Measurements from ENCODE around the gene PTMA.

PTMA gene

DNA sequence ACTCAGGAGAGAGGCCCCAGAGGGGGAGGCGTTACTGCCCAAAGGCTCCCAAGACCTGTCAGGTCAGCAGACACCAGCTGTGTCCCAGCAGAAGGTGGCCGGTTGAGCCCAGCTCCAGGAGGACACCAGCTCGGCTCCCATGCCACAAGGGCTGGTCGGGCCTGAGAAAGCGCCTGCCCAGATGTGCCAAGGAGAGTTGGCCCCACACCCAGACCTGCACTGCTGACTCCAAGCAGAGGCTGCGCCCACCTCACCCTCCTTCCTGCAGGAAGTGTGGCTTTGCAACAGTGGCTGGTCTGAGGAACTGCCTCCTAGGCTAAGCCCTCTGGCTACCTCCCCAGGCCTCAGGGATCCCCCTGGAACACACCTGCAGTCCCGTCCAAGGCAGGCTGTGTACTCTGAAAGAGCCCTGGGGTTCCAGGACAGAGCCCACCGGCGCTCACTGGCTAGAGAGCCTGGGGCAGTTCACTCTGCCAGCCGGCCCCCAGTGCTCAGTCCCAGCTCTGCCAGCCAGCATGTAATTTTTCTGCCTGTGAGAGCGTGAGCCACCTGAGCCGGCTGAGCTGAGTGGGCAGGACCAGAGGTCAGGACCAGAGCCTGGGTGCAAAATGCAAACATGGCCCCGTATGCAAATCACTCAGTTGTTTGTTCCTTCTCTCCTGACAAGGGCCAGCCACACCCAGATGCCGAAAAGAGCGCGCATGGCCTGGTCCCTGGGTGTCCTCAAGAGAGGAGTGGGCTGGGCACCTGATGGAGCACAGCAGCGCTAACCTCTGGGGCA, 36.9 kb upstream of the PTMA start:
- no peak for DNase-seq (ENCODE audit: extremely low read depth, low read depth)
- TF ChIP-seq, protein P1, sequence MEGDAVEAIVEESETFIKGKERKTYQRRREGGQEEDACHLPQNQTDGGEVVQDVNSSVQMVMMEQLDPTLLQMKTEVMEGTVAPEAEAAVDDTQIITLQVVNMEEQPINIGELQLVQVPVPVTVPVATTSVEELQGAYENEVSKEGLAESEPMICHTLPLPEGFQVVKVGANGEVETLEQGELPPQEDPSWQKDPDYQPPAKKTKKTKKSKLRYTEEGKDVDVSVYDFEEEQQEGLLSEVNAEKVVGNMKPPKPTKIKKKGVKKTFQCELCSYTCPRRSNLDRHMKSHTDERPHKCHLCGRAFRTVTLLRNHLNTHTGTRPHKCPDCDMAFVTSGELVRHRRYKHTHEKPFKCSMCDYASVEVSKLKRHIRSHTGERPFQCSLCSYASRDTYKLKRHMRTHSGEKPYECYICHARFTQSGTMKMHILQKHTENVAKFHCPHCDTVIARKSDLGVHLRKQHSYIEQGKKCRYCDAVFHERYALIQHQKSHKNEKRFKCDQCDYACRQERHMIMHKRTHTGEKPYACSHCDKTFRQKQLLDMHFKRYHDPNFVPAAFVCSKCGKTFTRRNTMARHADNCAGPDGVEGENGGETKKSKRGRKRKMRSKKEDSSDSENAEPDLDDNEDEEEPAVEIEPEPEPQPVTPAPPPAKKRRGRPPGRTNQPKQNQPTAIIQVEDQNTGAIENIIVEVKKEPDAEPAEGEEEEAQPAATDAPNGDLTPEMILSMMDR (IDR thresholded peaks at IDR 0.05; ENCODE audit: low read depth, low read length) = no peak

DNA sequence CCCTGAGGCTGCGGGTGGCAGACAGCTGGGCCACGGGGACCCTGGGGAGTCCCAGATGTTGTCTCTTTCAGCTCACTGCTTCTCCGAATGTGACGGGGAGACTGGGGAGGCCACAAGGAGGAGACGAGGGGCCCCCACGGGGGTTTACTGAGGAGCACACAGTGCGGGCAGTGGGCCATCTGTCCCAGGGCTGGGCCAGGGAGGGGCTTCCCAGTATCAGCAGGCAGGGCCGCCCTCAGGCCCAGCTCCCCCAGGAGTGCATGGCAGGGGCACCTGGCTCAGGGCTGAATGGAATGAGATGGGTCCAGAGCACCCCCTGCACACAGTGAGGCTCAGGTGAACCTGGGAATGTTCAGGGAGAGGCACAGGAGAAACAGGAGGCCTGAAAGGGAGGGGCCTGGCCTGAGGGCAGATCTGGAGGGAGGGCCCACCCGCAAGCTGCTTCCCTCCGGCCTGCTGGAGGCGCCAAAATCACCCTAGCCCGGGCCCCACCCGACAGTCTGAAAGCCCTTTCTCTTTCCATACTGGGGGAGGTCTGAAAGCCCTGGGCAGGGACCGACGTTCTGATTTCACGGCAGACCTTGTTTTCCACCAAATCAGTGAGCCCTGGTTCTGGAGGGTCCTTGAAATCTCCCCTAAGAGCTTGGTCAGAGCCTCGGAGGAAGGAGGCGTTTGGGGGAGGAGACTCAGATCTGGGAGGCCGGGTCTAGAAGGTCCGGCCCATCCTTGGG, 35.5 kb upstream of the PTMA start:
- TF ChIP-seq, protein P1 (IDR thresholded peaks at IDR 0.05; ENCODE audit: low read depth, low read length) = peak; percentile 20
- DNase-seq (ENCODE audit: extremely low read depth, low read depth) = no peak

DNA sequence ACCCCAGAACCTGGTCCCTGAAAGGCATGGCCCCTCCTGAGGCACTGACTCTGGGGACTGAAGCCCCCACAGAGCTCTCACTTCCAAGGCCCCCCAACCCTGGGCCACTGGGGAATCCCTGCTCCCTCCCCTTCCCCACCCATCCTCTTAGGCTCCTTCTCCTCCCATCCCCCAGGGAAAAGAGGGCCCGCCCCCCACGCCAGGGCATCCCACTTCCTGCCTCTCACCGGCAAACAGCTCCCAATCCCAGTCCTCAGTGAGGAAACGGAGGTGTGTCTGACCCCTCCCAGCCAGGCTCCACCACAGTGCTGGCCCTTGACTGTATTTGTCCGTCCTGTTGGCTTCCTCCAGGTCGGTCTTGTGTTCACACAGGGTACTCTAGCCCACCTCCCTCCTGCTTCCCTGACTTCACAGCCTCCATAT, 35.0 kb upstream of the PTMA start:
- TF ChIP-seq, protein P1 (IDR thresholded peaks at IDR 0.05; ENCODE audit: low read depth, low read length) = no peak
- no peak for DNase-seq (ENCODE audit: extremely low read depth, low read depth)

DNA sequence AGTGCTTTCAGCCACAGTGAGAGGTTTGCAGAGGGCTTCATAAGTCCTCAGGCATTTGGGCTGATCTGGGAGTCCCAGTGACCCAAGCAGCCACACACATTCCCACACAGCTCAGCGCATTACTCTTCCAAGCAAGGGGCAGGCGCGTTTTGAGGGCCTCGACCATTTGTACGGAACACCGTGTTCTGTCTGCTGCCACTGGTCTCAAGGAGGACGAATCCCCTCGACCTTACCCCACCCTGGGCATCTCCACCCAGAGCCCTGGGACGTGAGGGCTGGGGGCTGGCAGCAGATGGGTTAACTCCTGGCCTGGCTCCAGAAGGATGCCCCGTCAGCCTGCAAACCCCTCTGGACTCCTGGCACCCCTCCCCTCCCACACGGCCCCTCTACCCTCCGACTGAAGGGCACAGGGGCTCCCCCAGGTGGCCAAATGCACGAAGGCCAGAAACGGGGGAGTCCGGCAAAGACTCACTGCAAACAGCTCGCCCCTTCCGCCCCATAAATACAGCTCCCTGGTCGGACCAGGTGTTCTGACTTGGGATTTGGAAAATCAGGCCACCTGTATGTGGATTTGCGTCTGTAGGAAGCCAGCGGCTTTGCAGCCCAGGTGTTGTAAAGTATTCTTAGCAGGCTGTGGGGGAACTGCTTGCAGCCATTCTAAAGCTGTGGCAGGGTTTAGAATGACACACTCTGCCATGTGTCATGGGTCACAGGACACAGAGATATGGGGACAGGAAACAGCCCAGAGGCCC, 33.6 kb upstream of the PTMA start:
- DNase-seq (ENCODE audit: extremely low read depth, low read depth) = no peak
- TF ChIP-seq, protein P1 (IDR thresholded peaks at IDR 0.05; ENCODE audit: low read depth, low read length) = peak; percentile 90

DNA sequence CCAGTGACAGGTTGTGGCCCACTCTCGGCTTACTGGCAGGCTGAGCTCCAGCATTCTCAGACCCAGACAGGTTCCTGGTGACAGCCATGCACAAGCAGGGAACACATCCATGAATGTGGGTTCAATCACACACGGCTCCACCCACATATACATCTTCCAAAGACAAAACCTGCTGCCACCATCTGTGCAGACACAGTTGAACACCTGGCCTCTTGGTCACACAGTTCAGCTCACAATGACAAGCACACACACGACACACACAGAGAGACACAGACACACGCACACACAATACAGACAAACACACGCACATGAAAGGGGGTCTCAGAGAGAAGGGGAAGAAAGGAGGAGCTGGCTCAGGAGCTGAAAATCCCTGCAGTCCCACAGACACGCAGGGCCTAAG, 32.1 kb upstream of the PTMA start:
- TF ChIP-seq, protein P1 (IDR thresholded peaks at IDR 0.05; ENCODE audit: low read depth, low read length) = no peak
- DNase-seq (ENCODE audit: extremely low read depth, low read depth) = no peak

DNA sequence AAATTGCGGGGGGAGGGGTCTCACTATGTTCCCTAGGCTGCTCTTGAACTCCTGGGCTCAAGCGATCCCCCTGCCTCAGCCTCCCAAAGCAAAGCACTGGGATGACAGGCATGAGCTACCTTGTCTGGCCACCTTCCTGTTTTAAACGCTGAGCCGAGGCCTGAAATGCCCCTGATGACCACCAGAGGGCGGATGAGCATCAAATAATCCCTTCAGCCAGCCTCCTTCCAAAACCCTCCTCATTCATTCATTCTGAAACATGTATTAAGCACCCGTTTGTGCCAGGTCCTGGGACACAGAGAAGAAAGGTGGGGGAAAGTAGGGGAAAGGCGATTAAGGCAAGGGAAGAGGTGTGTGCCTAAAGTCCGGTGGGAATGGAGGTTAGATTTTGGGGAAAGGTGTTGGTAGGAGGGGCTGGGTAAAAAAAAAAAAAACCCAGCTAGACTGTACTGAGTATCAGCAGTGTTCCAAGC, 30.7 kb upstream of the PTMA start:
- TF ChIP-seq, protein P1 (IDR thresholded peaks at IDR 0.05; ENCODE audit: low read depth, low read length) = peak; percentile 92
- peak; percentile 49 for DNase-seq (ENCODE audit: extremely low read depth, low read depth)
